Upper lobe of right lung (tissue), 1 donor: Measurements from ENCODE around the gene HSPB9. TPM values are rescaled to one million over a fixed set of nuclear protein-coding genes. Genes with fewer than 3 reads are reported as not detected.

Experiments used
- ATAC-seq: fragments of 200-7000 bp; cut with Tn5 transposase; one replicate; pipeline ENCODE4 v1.9.1; 2020; ENCODE audit warnings: mild to moderate bottlenecking, moderate library complexity
- DNase-seq: peaks from one replicate; pipeline ENCODE4 v3.0.0-alpha.2; 2020
- H3K27ac ChIP-seq: fragments of 200-600 bp; one replicate; pipeline ENCODE4 v1.8.0; 2022
- H3K27me3 ChIP-seq: fragments of 200-600 bp; one replicate; pipeline ENCODE4 v1.8.0; 2022; ENCODE audit warnings: mild to moderate bottlenecking
- H3K36me3 ChIP-seq: fragments of 200-600 bp; one replicate; pipeline ENCODE4 v1.8.0; 2022
- H3K4me1 ChIP-seq: fragments of 200-600 bp; one replicate; pipeline ENCODE4 v1.8.0; 2022
- H3K4me3 ChIP-seq: fragments of 200-600 bp; one replicate; pipeline ENCODE4 v1.8.0; 2022; ENCODE audit warnings: mild to moderate bottlenecking
- H3K9me3 ChIP-seq: fragments of 200-600 bp; one replicate; pipeline ENCODE4 v1.8.0; 2022
- intact Hi-C: fragments of 100-400 bp; cut with DNase I; formaldehyde crosslinking; loops from one replicate; pipeline ENCODE4 v1.11.0; 2022
- total RNA-seq: library from RNA; stranded (reverse); fragmentation: NEBNext Ultra II Directional; extraction: Animal tissue kit (Norgen Biotek cat#: 25700); gene quantifications from one replicate; pipeline ENCODE4 v1.2.1, GENCODE V29; 2021
- TF ChIP-seq, protein P1 (sequence below): fragments of 200-600 bp; IDR thresholded peaks from one replicate; pipeline ENCODE4 v1.8.0; 2022; ENCODE audit warnings: antibody characterized with exemption
- donor health status: DM: no; HTN: yes; CAD: no; lungs with severe emphysema.

Gene HSPB9
- total RNA-seq, 1 donor from 2014 or later = not detected

DNA sequence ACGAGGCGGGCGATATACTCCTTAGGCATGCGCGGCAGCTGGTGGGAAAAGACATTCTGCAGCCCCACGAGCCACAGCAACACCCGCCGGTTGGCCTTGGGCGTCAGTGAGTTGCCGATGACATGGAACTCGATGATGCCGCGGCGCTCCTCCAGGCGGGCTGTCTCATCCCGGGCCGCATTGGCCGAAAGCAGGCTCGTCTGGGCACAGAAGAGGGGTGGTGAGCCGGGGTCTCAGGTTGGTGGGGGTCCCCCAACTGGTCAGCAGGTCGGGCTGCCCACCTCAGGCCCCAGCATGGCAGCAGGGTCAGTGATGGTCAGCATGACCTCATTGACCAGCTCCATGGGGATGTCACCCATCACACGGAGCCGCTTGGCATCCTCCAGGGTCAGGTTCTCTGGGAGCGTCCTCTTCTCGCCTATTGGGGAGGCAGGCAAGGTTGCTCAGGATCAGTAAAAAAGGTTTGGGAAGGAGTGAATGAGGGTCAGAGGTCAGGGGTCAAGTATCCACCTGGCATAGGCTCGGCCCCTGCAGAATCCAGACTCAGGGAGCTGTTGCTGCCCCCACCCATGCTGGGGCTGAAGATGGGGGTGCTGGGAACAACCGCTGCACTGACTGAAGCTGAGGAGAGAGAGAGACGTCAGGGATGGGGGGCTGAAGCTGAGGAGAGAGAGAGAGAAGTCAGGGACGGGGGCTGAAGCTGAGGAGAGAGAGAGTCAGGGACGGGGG lies 5.0 kb upstream of the HSPB9 start:
- no peak for DNase-seq
- no peak for ATAC-seq
- Histone ChIP-seq H3K36me3 (peaks cover 13% of the 10 kb centered on the region), H3K27ac (no peak overlapping the region), H3K9me3 (no peaks in the 10 kb centered on the region), H3K4me1 (peaks cover 29% of the 10 kb centered on the region), H3K4me3 (no peak overlapping the region), H3K27me3 (no peaks in the 10 kb centered on the region)
- TF ChIP-seq, protein P1, sequence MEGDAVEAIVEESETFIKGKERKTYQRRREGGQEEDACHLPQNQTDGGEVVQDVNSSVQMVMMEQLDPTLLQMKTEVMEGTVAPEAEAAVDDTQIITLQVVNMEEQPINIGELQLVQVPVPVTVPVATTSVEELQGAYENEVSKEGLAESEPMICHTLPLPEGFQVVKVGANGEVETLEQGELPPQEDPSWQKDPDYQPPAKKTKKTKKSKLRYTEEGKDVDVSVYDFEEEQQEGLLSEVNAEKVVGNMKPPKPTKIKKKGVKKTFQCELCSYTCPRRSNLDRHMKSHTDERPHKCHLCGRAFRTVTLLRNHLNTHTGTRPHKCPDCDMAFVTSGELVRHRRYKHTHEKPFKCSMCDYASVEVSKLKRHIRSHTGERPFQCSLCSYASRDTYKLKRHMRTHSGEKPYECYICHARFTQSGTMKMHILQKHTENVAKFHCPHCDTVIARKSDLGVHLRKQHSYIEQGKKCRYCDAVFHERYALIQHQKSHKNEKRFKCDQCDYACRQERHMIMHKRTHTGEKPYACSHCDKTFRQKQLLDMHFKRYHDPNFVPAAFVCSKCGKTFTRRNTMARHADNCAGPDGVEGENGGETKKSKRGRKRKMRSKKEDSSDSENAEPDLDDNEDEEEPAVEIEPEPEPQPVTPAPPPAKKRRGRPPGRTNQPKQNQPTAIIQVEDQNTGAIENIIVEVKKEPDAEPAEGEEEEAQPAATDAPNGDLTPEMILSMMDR = no peak
- intact Hi-C loops = loop anchor here (10.0 kb wide), 2 partner anchors 93 to 153 kb away; partner anchors contain the start of genes CNP and NKIRAS2

DNA sequence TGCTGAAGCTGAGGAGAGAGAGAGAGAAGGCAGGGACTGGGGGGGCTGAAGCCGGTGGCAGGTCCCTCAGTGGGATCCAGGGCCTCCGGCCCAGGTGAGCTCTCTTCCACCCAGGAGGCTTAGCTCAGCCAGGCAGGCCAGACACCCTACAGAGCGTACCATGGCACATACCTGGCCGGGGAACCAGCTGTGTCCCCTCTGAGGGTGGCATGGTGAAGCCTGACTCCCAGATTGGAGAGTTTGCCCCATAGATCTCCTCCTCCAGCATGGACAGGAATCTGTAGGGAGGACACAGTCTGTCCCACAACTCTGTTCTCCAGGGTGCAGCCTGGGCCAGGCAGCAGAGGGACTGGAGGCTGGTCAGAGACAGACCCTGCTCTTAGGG lies 4.5 kb upstream of the HSPB9 start:
- TF ChIP-seq, protein P1 = no peak
- DNase-seq (no peak), ATAC-seq (no peak)
- intact Hi-C loops = loop anchor here (10.0 kb wide), 2 partner anchors 93 to 153 kb away; partner anchors contain the start of genes CNP and NKIRAS2
- peaks cover 24% of the 10 kb centered on the region for H3K4me1 ChIP-seq
- H3K9me3 ChIP-seq = no peaks in the 10 kb centered on the region
- no peaks in the 10 kb centered on the region for H3K27me3 ChIP-seq
- peaks cover 13% of the 10 kb centered on the region for H3K36me3 ChIP-seq
- no peak overlapping the region for H3K4me3 ChIP-seq
- no peak overlapping the region for H3K27ac ChIP-seq

DNA sequence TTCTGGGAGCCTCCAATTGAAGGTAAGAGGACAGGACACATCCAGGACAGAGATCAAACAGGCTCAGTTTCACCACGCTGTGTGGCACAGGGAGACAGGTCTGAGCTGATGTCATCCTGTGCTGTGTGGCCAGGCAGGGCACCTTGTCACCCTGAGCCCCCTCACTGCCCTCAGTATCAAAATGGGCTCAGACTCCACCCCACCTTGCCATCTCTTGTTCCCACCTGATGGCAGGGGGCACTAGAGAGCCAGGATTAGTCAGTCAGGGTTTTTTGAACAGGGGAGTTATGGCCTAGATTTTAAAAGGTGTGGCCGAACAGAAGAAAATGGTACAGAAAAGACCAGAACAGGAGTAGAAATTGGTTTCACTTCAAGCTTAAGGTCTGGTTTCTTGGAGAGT lies 4.1 kb upstream of the HSPB9 start:
- Histone ChIP-seq H3K36me3 (peaks cover 13% of the 10 kb centered on the region), H3K9me3 (no peaks in the 10 kb centered on the region), H3K4me3 (no peak overlapping the region), H3K4me1 (peaks cover 21% of the 10 kb centered on the region), H3K27me3 (no peaks in the 10 kb centered on the region), H3K27ac (no peak overlapping the region)
- TF ChIP-seq, protein P1 = peak; percentile 44
- DNase-seq (no peak), ATAC-seq (no peak)
- intact Hi-C loops = loop anchor here (10.0 kb wide), 2 partner anchors 94 to 154 kb away; partner anchors contain the start of genes CNP and NKIRAS2

DNA sequence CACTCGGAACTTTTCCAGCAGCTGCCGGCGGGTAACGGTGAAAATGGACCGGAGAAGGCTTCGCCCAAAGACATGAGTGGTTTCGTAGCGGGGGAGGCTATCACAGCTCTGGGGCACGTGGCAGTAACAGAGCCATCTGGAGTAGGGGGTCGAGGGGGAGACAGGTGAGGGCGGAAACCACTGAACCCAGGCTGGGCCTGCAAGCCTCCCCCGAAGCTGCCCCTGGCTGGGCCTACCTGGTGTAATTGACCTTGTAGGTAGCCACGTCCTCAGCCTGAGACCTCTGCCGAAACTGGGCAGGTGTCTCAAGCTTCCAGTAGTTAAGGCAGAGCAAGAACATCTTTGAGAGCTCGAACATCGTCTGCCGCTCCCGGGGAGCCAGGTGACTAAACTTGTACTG lies 3.3 kb upstream of the HSPB9 start:
- peaks cover 21% of the 10 kb centered on the region for H3K4me1 ChIP-seq
- no peaks in the 10 kb centered on the region for H3K27me3 ChIP-seq
- DNase-seq (no peak), ATAC-seq (no peak)
- intact Hi-C loops = loop anchor here (10.0 kb wide), 2 partner anchors 94 to 154 kb away; partner anchors contain the start of genes CNP and NKIRAS2
- peaks cover 13% of the 10 kb centered on the region for H3K36me3 ChIP-seq
- TF ChIP-seq, protein P1 = no peak
- H3K9me3 ChIP-seq = no peaks in the 10 kb centered on the region
- H3K4me3 ChIP-seq = no peak overlapping the region
- H3K27ac ChIP-seq = no peak overlapping the region

DNA sequence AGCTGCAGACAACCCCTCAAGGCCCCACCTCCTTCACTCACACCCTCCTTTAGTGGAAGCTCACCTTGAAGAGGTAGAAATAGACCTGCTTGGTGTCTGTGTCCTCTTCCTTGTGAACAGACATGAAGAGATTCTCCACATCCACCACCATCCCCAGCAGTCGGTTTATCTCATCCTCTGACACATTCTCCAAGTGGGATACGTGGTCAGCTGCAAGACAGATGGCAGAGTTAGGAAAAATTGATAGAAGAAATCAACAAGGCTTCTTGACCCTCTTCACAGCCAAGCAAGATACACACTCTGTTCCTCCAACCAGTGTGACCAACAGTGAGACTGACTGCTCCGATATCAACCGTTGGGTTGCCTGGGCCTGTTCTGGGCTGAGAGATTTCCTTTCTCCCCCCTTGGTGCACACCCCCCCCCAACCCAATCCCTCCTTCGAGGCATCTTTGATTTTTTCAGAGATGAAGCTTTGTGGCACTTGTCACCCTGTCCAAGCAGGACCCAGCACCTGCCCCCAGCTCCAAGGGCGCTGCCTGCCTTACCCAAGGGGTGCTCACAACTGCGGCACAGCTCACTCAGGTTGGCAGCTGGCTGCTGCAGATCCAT lies 2.3 kb upstream of the HSPB9 start:
- Histone ChIP-seq H3K36me3 (peaks cover 16% of the 10 kb centered on the region), H3K9me3 (no peaks in the 10 kb centered on the region), H3K4me3 (peak overlapping the region; percentile 85), H3K27me3 (no peaks in the 10 kb centered on the region), H3K27ac (no peak overlapping the region), H3K4me1 (peaks cover 21% of the 10 kb centered on the region)
- ATAC-seq (no peak), DNase-seq (no peak)
- TF ChIP-seq, protein P1 = no peak
- intact Hi-C loops = no loop called here
